Measurements from ENCODE around the gene IL17B.

- TF ChIP-seq EZH2 (IDR thresholded peaks at IDR 0.05) (no peak), POLR2AphosphoS5 (IDR thresholded peaks at IDR 0.05; ENCODE audit: borderline replicate concordance, low read depth, low read length) (no peak), FOXP2 (optimal IDR thresholded peaks at IDR 0.05; ENCODE audit: control extremely low read depth, extremely low read length, insufficient read depth) (no peak)
These were observed 8.1 kb upstream of the IL17B start for GRCh38 chr5:149387081-149387631.

All from SK-N-MC (cell line).